Neutrophil (primary cell): ENCODE data around the gene NPTX1.

ENCODE experiments used
- H3K27ac ChIP-seq: fragments of 200-600 bp; sonication (generic); 2 replicates; pipeline ENCODE4 v1.5.1; 2016; ENCODE audit warnings: mild to moderate bottlenecking, moderate library complexity
- H3K27me3 ChIP-seq: fragments of 200-600 bp; sonication (generic); 2 replicates; pipeline ENCODE4 v1.6.0; 2016; ENCODE audit warnings: mild to moderate bottlenecking
- H3K36me3 ChIP-seq: fragments of 200-600 bp; sonication (generic); 2 replicates; pipeline ENCODE4 v1.5.1; 2017
- H3K4me1 ChIP-seq, 2 experiments: fragments of 200-600 bp in 1 of 2; sonication (generic) in 1 of 2; 1 replicate in 1 of 2; 2 replicates in 1 of 2; pipeline versions ENCODE4 v1.5.1 to v1.6.1; 2013 to 2016; ENCODE audit warnings: low read depth in 1 of 2, low read length in 1 of 2, mild to moderate bottlenecking in 1 of 2, moderate library complexity in 1 of 2; ENCODE audit not compliant: control insufficient read depth in 1 of 2, insufficient read depth in 1 of 2
- H3K4me3 ChIP-seq, 2 experiments: fragments of 200-600 bp in 1 of 2; sonication (generic) in 1 of 2; 1 replicate in 1 of 2; 2 replicates in 1 of 2; pipeline ENCODE4 v1.5.1; 2013 to 2016; ENCODE audit warnings: low read depth in 1 of 2, low read length in 1 of 2, mild to moderate bottlenecking in 1 of 2, moderate library complexity in 1 of 2
- H3K9me3 ChIP-seq: fragments of 200-600 bp; sonication (generic); 2 replicates; pipeline ENCODE4 v1.5.1; 2016
- TF ChIP-seq, protein P1 (sequence below): fragments of 200-600 bp; sonication (generic); IDR thresholded peaks from 2 replicates; pipeline ENCODE4 v1.5.1; 2016; ENCODE audit warnings: antibody characterized with exemption

The NPTX1 gene

DNA sequence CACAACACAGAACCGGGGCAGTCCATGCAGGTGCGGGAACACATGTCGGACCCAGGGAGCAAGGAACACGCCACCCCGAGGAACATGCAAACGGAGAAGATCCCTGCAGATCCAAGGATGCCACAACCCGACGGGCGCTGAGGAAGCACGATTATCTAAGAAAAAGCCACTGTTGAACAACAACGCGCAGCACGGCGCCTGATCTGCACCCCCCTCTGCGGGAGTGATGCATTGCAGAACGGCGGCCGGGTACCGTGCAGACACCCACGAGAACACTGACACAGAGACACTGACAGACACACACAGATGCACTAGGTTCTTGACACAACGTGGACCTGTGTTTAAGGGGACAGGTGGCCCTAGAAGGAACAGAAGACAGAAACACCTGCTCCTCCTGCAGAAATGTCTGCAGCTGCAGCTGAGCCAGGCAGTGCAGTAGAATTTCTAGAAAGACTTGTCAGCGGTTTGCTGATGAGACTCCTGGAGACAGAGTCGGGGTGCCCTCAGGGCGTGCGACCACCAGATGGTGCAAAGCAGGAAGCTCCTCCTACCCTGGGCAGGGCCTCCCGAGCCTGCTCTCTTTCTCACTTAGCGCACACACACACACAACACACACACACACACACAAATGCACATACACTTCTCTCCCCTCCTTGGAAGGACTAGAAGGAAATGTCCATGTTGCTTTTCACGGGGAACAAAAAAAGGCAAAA, 7.5 kb downstream of the NPTX1 start:
- H3K4me1 ChIP-seq = no peaks in the 10 kb centered on the region
- H3K27ac ChIP-seq = no peak overlapping the region
- TF ChIP-seq, protein P1, sequence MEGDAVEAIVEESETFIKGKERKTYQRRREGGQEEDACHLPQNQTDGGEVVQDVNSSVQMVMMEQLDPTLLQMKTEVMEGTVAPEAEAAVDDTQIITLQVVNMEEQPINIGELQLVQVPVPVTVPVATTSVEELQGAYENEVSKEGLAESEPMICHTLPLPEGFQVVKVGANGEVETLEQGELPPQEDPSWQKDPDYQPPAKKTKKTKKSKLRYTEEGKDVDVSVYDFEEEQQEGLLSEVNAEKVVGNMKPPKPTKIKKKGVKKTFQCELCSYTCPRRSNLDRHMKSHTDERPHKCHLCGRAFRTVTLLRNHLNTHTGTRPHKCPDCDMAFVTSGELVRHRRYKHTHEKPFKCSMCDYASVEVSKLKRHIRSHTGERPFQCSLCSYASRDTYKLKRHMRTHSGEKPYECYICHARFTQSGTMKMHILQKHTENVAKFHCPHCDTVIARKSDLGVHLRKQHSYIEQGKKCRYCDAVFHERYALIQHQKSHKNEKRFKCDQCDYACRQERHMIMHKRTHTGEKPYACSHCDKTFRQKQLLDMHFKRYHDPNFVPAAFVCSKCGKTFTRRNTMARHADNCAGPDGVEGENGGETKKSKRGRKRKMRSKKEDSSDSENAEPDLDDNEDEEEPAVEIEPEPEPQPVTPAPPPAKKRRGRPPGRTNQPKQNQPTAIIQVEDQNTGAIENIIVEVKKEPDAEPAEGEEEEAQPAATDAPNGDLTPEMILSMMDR = no peak
- no peaks in the 10 kb centered on the region for H3K9me3 ChIP-seq
- no peaks in the 10 kb centered on the region for H3K36me3 ChIP-seq
- peaks cover 100% of the 10 kb centered on the region for H3K27me3 ChIP-seq
- H3K4me3 ChIP-seq = no peak overlapping the region

DNA sequence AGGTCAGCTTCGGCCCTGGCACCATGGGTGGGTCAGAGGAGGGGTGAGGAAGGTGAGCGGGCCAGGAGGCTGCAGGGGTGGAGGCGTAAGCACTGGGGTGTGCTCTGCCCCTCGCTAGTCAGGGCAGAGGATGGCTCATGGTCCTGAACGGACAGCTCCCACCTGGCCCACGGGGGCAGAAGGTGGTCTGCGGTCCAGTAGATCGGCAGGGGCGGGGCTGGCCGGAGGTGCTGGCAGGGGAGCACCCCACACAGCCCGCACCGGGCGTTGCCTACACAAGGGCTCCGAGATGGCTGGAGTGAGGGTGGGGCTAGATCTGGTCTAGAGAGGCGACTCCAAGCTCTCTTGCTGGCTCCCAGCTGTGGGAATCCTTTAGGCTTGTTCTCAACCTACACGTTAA, 8.2 kb downstream of the NPTX1 start:
- Histone ChIP-seq H3K36me3 (no peaks in the 10 kb centered on the region), H3K4me3 (no peak overlapping the region), H3K9me3 (no peaks in the 10 kb centered on the region), H3K27ac (no peak overlapping the region), H3K27me3 (peaks cover 99% of the 10 kb centered on the region), H3K4me1 (no peaks in the 10 kb centered on the region)
- TF ChIP-seq, protein P1 = no peak

DNA sequence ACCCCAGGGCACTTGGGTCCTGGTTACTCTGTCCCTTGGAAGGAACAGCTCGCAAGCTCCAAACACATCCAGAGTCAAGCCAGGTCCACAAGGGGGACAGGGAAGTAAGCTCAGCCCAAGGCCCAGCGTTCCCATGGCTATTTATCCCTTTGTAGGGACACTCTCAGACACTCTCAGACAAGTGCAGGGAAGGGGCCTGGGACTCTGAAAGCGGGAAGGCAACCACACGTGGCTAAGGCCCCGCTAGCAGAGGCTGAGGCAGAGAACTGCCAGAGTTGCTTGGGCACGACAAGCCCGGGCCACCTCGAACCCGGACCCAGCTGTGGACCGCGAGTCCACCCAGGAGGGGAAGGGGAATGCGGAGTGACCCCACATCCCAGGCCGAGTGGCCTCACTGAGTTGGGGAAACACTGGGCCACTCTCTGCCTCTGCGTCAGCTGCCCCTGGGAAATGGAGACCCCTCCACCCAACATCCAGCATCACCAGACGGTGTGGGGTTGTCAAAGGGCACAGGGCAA, 10.2 kb downstream of the NPTX1 start:
- TF ChIP-seq, protein P1 = no peak
- peaks cover 97% of the 10 kb centered on the region for H3K27me3 ChIP-seq
- no peaks in the 10 kb centered on the region for H3K9me3 ChIP-seq
- H3K4me1 ChIP-seq = no peaks in the 10 kb centered on the region
- no peak overlapping the region for H3K27ac ChIP-seq
- H3K36me3 ChIP-seq = no peaks in the 10 kb centered on the region
- no peak overlapping the region for H3K4me3 ChIP-seq

DNA sequence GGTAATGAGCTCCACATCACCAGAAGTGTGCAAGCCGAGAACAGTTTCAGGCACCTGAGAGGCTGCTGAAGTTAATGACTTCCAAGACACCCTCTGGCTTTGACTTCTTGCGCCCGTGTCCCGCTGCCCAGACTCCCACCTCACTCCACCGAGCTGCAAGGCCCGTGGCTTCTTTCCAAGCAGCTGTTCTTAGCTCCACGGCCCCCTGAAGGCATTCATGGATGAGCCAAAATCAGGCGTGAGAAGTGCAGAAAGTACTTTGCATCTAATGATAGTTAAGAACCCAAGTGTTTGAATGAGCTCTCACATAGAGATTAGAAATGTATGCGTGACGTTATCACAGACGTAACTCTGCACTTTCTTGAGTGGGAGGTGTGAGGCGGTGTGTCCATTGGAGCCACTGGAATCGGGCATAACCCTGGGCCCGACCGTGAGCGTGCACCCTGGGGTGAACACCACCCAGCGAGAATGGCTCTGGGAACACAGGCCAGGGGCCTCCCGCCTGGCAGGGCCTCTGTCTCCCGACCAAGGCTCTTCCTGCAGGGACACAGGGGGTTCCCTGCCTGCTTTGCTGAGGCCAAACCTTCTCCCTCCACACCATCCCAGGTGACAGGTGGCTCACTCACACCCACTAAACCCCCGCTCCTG, 11.0 kb downstream of the NPTX1 start:
- Histone ChIP-seq H3K4me1 (no peaks in the 10 kb centered on the region), H3K27me3 (peaks cover 94% of the 10 kb centered on the region), H3K27ac (no peak overlapping the region), H3K36me3 (no peaks in the 10 kb centered on the region), H3K9me3 (no peaks in the 10 kb centered on the region), H3K4me3 (no peak overlapping the region)
- TF ChIP-seq, protein P1 = no peak

DNA sequence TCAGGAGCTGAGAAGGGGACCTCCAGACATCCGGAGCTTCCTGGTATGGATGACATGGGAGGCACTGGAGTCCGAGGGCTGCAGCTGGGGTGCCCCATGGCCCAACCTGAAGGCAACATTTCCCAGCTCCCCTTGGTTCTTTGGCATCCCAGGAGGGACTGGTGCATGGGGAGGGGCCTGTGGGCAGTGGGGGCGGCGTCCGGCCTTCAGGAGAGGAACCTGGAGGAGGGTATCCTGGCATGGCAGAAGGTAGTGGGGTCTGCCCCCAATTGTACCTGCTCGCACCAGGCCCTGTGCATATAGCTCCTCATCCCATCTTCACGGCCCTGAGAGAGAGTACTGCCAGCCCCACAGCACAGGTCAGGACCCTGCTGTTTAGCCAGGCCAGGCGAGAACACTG, 11.9 kb downstream of the NPTX1 start:
- H3K36me3 ChIP-seq = no peaks in the 10 kb centered on the region
- peaks cover 92% of the 10 kb centered on the region for H3K27me3 ChIP-seq
- TF ChIP-seq, protein P1 = no peak
- no peak overlapping the region for H3K27ac ChIP-seq
- H3K4me1 ChIP-seq = no peaks in the 10 kb centered on the region
- no peak overlapping the region for H3K4me3 ChIP-seq
- H3K9me3 ChIP-seq = no peaks in the 10 kb centered on the region
